GM18508 (cell line): ENCODE measurements around the gene TAT.

Experiments used
- ATAC-seq: cut with Tn5 transposase; IDR thresholded peaks from one replicate; pipeline ENCODE4 v1.9.1; 2021; ENCODE audit warnings: moderate number of reproducible peaks; ENCODE audit not compliant: insufficient read depth, unreplicated experiment

TAT gene

GRCh38 chr16:71552698-71553503 lies 24.0 kb downstream of the TAT start:
- ATAC-seq: no peak

- no peak for ATAC-seq
Measured at GRCh38 chr16:71547168-71547567, 29.7 kb downstream of the TAT start.

- ATAC-seq: no peak
Measured at GRCh38 chr16:71542377-71542776, 34.5 kb downstream of the TAT start.

GRCh38 chr16:71537643-71538042 lies 39.2 kb downstream of the TAT start:
- no peak for ATAC-seq

GRCh38 chr16:71536752-71537499 lies 40.0 kb downstream of the TAT start:
- ATAC-seq: no peak

- ATAC-seq: no peak
Measured at GRCh38 chr16:71532366-71532765, 44.5 kb downstream of the TAT start.

GRCh38 chr16:71528863-71529262 lies 48.0 kb downstream of the TAT start:
- ATAC-seq: no peak

- ATAC-seq: no peak
Measured at GRCh38 chr16:71528257-71528656, 48.6 kb downstream of the TAT start.

- ATAC-seq: no peak
Measured at GRCh38 chr16:71526111-71526631, 50.7 kb downstream of the TAT start, which contains the start of gene CHST4. Gene CHST4, plus strand, starts transcription at chr16:71526426. Its CDS starts 10,252 bp downstream, at chr16:71536678.

- no peak for ATAC-seq
Measured at GRCh38 chr16:71524566-71525553, 52.0 kb downstream of the TAT start.

GRCh38 chr16:71520550-71520949 lies 56.3 kb downstream of the TAT start:
- no peak for ATAC-seq
